ENCODE results near the gene SUSD1.

- TF ChIP-seq, protein P1, sequence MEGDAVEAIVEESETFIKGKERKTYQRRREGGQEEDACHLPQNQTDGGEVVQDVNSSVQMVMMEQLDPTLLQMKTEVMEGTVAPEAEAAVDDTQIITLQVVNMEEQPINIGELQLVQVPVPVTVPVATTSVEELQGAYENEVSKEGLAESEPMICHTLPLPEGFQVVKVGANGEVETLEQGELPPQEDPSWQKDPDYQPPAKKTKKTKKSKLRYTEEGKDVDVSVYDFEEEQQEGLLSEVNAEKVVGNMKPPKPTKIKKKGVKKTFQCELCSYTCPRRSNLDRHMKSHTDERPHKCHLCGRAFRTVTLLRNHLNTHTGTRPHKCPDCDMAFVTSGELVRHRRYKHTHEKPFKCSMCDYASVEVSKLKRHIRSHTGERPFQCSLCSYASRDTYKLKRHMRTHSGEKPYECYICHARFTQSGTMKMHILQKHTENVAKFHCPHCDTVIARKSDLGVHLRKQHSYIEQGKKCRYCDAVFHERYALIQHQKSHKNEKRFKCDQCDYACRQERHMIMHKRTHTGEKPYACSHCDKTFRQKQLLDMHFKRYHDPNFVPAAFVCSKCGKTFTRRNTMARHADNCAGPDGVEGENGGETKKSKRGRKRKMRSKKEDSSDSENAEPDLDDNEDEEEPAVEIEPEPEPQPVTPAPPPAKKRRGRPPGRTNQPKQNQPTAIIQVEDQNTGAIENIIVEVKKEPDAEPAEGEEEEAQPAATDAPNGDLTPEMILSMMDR (IDR thresholded peaks at IDR 0.05; ENCODE audit: insufficient read depth, low read length, poor library complexity, severe bottlenecking), result no peak
- TF ChIP-seq EZH2phosphoT487 (conservative IDR thresholded peaks at IDR 0.05; ENCODE audit: low read length), result no peak
These were observed 168.6 kb downstream of the SUSD1 start for GRCh38 chr9:112006361-112007020.

Measured in SU-DHL-6 (cell line).